GM19351 (cell line): ENCODE measurements around the gene ILDR1.

Source experiments
- ATAC-seq: cut with Tn5 transposase; IDR thresholded peaks from one replicate; pipeline ENCODE4 v1.9.1; 2021; ENCODE audit warnings: mild to moderate bottlenecking, moderate library complexity; ENCODE audit not compliant: unreplicated experiment

ILDR1 gene

DNA sequence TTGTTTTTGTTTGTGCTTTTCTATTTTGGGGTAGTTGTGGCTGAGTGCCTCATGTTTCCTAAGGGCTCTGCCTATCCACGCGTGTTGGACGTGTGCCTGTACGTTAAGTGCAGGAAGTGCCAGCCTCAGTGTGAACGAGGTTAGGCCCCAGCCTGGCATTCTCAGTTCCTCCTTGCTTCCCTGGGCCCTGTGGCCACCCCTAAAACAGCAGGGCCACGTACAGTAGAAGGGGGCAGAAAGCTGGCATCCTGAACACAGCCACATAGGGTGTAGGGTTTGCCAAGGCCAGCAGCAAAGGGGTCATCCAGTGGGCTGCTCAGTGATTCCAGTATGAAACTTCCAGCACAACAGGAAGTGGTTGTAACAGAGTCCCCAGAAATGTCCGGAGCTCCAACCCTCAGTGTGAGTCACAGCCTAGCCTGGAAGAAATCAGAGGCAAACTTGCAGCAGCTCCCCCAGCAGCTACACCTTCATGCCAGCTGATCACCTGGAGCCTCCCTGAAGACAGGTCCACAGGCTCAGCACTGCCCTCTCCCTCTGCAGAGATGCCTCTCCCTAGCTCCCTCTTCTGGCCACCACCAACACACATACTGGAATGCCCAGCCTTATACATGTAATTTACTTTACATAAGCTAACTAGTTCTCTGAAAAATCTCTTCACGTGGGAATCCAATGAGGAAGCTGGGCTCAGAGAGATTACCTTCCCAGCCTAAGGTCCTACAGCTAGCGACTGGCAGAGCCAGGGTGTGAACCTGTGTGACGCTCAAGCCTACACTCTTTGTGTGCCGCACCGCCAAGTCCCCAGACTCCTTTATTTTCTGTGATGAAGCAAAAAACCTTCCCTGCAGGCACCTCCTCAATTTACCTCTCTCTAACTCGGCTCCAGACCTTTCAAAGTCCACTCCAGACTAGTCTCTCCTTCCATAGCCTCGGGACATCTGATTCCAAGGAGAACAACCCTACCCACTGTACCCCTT is 26.6 kb downstream of the ILDR1 start:
- ATAC-seq = no peak

DNA sequence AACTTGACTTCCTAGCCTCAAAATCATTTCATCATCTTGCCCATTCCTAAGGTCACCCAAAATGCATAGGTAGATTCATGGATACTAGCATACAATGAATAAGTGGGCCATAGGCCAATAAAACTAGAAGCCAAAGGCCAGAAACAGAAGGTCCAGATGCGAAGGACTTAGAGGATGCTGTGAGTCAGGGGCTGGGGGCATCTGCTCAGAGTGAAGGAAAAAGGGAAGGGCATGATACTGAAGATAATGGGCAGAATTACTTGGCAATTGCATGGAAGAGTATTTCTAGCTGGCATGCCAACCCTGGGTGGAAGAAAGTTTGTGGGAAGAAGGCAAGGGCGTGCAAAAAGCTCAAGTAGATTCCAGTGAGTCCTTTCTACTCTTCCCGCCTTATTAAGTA is 27.5 kb downstream of the ILDR1 start:
- ATAC-seq = no peak

DNA sequence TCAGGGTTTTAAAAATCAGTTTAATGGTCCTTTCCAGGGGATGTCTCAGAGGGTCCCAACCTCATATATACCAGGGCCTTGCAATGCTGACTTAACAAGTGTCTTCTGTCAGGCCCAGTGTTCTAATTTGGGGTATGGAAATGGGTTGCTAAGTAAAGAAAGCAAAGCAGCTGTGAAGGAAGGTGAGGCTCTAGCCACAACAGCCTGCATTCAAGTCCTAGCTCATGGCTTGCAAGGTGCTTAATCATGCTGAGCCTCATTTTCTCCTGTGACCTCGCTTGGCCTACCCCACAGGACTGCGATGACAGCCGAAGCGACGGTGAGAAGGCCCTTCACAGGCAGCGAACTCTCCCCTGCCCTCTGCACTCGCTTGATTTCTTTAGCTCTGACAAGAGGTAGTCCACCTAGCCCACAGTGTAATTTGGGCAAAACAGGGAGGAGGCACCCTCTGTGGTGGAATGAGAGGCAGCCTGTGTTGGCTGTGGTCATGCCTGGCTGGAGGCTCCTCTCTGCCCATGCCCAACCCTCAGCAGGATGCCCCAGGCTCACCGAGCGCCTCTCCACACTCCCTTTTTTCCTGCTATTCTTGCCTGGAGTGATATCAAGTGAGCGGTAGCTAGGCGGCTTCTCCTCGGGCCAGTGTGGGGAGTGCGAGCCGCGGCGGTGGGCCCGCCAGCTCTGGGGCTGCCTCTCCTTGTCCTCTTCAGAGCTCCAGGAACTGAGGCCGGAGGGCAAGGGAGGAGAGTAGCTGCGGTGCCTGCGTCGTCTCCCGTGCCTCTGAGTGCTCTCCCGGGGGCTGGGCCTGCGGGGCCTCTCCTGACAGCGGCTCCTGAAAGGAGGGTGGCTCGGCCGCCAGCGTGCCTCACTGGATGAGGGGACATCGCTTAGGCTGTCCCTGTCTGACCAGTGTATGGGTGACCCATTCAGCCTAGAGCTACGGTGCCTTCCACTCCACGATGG is 29.2 kb downstream of the ILDR1 start:
- peak; percentile 83 for ATAC-seq

DNA sequence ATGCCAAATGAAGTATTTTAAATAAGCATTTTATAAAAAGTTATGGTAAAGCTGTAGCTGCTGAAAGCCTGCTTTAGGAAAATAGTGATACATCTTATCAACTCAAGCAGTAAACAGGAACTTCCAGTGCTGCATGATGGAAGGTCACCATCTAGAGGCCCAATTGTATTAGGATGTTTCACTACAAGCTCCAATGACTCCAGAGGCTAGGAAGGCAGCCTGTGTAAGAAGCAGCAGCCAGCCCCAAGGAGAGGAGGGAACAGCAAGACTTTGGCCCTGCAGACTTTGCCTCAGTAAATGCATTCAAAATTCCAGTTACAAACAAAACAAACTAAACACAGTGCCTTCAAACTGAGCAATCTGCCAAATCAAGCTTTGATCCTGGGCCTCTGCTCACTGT is 32.1 kb downstream of the ILDR1 start:
- ATAC-seq = no peak

DNA sequence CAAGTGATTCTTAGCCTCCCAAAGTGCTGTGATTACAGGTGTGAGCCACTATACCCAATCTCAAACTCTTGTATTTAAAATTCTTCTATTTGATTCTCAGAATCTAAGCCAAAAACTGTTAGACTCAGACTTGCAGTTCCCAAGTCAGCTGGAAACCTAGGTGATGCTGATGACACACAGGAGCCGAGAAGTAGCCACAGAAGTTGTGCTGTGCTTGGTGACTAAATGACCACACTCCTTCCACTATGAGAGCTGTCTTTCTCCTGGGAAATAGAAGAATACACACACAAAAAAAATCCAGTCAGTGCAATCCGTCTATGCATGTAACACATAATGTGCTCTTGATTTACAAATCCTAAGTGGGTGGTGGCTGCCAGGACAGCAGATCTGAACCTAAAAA is 33.9 kb downstream of the ILDR1 start:
- ATAC-seq = no peak

DNA sequence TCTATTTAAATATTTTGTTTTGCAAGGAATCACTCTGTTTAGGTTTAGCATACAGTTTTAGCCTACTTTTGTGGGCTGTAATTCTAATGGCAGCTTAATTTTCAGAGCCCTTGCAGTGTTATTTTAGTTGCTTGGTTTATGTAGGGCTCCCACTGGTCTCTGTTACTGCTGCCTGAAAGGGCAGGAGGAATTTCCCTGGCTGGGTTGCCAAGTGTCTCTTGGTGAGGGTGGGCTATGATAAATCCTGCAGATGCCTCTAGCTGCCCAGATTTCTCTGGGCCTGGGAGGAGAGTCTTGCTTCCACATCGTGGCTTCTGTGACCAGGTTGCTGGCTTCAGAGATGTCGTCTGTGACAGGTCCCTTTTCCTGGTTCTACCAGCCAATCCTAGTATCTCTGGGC is 36.2 kb downstream of the ILDR1 start:
- ATAC-seq = no peak

DNA sequence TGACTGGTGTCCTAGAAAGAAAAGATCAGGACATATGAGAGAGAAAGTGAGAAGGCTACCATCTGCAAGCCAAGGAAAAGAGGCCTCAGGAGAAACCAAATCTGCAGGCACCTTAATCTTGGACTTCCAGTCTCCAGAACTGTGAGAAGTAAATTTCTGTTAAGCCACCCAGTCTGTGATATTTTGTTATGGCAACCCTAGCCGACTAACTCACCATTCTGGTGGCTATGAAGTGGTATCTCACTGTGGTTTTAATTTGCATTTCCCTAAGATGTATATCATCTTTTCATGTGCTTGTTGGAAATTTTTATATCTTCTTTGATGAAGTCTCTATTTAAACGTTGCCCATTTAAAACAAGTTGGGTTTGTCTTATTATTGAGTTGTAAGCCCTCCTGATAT is 40.6 kb downstream of the ILDR1 start:
- no peak for ATAC-seq

DNA sequence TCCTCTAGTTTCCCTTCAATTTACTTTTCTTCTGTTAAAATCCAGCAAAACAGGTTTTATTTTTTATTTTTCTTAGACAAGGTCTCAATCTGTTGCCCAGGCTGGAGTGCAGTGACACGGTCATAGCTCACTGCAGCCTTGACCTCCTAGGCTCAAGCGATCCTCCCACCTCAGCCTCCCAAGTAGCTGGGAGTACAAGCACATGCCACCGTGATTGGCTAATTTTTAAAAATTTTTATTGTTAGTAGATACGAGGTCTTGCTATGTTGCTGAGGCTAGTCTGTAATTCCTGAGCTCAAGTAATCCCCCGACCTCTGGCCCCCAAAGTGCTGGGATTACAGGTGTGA is 41.6 kb downstream of the ILDR1 start:
- ATAC-seq = no peak

DNA sequence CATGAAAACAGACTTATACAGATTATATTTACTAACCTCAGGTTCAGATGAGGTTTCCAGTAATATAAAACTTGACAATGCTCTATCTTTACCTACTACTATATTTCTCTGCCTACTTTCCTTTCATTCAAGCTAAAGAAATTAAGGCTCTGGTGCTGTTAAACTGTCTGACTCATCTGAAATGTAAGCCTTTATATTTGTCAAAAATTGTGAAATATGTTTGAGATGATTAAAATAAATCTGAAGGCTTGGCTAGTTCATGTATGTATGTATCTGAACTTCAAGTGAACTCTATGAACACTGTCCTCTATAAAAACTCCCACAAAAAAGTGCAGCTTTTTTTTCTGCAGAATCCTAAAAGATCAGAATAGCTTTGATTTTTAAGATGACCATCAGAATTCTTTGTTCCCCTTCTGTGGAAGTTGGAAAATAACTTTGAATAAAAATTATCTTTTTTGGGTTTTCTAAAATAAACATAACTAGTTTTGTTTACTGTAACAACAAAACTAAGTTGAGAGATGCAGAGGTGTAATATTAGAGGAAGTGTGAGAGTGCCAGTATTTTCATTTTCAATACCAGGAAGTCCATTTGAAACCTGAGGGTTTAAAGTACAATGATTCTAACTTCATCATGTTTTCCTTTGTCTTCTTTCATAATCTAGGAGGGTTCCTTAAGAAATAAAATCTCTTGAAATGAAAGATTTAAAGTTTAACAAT is 42.2 kb downstream of the ILDR1 start:
- peak; percentile 75 for ATAC-seq

DNA sequence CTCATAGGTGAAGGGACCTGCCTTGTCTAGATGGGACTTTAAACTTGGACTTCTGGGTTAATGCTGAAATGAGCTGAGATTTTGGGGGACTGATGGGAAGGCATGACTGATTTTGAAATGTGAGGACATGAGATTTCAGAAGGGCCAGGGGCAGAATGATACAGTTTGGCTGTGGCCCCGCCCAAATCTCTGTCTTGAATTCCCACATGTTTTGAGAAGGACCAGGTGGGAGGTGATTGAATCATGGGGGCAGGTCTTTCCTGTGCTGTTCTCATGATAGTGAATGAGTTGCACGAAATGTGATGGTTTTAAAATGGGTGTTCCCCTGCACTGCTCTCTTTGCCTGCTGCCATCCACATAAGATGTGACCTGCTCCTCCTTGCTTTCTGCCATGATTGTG is 42.8 kb downstream of the ILDR1 start:
- ATAC-seq = no peak

DNA sequence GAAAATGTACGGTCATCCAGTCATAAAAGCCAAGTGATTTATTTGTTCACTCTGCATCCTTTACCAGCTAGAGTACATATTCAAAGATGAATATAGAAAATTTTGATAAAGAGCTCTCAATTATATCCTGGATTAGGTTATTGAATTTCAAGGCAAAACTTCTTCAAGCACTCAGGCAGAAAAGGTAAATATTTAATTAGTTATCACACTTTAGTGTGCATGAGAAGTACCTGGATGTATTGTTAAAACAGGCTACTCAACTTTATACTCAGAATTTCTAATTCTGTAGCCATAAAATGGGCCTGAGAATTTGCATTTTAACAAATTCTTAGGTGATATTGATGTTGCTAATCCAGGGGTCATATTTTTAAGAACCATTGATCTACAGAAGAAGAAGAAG is 45.3 kb downstream of the ILDR1 start:
- no peak for ATAC-seq

DNA sequence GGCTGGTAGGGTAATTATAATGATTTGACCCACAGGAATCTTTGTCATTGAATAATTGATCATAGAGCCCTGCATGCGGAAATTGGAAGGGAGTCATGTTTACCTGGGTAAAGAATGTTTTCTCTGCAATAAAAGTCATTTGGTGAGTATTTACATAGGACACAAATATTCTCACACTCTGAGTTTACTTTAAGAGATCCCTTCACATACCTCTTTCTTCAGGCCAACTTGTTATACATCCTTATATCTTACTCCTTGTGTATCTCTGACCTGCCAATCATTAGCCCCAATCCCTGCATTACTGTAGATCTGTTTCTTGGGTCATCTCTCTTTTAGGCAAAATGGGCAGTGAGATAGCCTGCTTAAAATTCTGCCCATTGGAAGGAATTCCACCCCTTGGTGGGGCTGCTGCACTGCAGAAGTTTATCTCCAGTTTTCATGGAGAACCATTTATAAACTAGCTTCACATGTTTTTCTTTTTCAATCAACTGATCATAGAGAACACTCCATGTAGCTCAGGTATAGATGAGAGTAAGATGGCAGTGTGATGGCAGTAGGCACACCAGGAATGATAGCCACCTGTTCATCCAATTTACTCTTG is 46.2 kb downstream of the ILDR1 start:
- ATAC-seq = no peak

DNA sequence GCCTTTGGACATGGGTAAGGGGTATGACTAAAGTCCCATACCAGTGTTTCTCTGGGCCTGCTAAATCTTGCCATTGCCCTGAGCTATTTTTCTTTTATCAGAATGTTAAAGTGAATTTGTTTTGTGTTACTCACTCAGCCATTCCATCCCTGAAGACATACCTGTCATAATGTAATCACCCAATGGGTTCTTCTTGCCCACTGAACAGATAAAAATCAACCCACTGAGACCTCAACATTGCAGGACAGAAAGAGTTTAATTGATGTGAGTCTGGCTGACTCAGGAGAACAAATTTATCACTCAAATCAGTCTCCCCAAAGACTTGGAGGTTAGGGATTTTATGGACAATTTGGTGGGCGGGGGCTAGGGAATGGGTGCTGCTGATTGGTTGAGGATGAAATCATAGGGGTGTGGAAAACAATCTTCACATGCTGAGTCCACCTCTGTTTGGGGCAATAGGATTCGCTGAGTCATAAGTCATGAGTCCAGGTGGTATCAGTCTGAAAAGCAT is 47.4 kb downstream of the ILDR1 start:
- no peak for ATAC-seq

DNA sequence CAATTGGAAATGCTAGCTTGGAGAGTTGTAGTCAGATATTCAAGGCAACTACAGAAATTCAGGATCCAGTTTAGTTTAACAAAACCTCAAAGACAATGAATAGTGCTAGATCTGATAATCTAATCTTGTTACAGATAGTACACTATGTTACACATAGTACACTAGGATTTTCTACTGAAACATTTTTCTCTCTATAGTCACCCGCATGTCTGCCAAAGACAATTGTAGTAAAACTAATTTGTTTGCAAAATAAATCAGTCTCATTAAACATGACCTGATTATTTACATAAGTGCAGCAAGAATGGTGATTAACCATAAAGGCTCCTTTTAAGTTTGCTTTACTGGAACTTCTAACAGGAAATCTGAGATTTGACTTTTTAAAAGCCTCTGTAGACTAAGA is 52.0 kb downstream of the ILDR1 start:
- ATAC-seq = no peak

DNA sequence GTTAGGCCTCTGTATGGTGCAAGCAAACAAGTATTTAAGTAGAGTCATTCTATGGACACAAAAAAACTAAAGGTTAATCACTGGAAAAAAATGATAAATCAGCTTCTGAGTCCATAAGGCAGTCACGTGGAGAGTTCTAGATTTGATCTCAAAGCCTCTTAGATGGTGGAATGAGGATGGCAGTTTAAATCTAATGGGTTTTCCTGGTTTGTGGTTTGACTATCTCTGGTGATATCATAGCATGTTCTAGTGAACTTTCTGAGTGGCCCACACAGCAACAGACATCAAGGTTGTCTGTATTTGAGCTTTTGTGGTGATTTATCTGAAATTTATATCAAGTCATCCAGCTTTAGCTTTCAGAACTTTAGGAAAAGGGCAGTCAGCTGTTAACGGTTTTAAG is 52.4 kb downstream of the ILDR1 start:
- no peak for ATAC-seq

DNA sequence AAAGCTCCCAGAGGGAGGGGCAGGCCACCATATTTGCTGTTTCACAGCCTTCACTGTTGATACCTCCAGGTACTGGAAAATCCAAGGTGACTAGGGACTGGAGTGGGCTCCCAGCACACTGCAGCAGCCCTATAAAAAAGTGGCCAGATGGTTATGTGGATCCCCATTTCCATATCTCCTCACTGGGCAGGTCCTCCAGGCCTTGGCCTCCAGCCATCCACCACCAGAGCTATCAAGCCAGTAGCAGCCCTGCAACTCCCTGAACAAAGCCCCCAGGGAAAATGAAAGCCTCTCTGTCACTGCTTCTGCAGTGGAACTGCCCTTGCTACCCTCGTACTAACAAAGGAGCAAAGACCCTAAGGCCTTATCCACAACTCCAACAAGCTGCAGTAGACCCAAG is 58.4 kb downstream of the ILDR1 start:
- no peak for ATAC-seq

DNA sequence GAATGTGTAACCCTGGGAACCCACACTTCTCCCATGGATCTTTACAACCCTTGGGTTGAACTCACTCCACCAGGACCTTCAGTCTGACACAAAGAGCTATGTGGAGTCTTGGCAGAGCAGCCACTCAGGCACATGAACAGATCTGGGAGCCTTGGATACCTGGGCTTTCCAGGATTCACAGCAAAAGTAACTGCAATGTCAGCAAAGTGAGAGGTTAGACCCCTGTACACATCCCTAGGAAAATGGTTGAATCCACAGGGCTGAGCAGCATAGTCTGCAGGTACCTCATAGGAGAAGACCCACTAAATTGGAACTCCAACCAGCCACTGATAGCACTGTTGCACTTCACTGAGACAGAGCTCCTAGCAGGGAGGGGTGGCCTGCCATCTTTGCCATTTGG is 59.6 kb downstream of the ILDR1 start:
- ATAC-seq = no peak

DNA sequence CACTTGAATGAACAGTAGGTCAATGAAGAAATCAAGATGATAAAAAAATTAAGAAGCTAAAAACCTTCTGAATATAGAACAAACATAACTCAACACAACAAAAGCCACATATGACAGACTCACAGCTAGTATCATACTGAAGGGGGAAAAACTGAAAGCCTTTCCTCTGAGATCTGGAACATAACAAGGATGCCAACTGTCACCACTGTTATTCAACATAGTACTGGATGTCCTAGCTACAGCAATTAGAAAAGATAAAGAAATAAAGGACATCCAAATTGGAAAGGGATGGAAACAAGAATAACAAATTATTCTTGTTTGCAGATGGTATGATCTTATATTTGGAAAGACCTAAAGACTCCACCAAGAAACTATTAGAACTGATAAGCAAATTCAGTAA is 60.8 kb downstream of the ILDR1 start:
- no peak for ATAC-seq

DNA sequence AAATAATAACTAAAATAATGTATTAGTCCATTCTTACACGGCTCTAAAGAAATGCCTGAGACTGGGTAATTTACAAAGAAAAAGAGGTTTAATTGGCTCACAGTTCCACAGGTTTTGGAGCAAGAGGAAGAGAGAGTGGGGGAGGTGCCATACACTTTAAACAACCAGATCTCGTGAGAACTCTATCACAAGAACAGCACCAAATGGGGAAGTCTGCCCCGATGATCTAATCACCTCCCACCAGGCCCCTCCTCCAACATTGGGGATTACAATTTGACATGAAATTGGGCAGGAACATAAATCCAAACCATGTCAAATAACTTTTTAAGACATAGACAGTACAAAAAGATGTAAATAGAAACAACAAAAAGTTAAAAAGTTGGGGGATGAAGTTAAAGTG is 63.2 kb downstream of the ILDR1 start:
- no peak for ATAC-seq

DNA sequence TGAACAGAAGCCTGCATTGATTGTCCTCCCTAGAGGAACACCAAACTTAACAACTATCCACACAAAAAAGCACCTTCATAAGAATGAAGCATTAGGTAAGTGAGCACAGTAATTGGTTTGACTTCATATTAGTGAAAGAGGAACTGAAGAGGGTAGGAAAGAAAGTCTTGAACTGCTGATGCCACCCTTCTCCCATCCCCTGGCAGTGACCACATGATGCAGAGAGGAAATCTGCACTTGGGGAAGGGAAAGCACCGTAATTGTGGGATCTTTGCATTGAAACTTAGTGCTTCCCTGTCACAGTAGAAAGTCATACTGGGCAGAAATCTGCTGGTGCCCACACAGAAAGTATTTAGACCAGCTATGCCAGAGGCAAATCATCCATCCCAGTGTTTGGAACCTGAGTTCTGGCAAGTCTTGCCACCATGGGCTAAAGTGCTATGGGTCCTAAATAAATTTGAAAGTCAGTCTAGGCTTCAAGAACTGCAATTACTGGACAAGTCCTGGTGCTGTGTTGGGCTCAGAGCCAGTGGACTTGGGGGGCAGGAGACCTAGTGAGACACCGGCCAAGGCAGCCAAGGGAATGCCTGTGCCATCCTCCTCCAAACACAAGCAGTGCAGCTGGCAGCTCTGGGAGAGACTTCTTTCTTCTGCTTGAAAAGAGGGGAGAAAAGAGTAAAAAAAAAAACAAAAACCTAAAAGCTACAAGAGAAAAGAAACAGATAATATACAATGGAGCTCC is 64.2 kb downstream of the ILDR1 start:
- ATAC-seq = no peak
